GM12878 (cell line): ENCODE measurements around the gene FCRL6. TPM values are rescaled to one million over a fixed set of nuclear protein-coding genes. Genes with fewer than 3 reads are reported as not detected.
A peak's percentile ranks its signal among the peaks of the same experiment; 100 is the strongest.

Source experiments
- ATAC-seq: fragments of 200-7000 bp; cut with Tn5 transposase; 3 replicates; pipeline ENCODE4 v1.9.1; 2020; ENCODE audit warnings: mild to moderate bottlenecking, moderate library complexity
- BruUV-seq: library from RNA; stranded (reverse); fragments of 400-500 nt; replicated peaks from 2 replicates; lab custom pipeline; 2021; lab: Mats Ljungman, UMichigan
- CTCF ChIA-PET: fragments of 300-600 bp; sonication (Branson Sonifier 250); formaldehyde crosslinking; extraction: SDS; loops from one replicate; lab custom pipeline; 2021; ENCODE audit warnings: inconsistent platforms; lab: Yijun Ruan, JAX
- POLR2A ChIA-PET: fragments of 350-600 bp; formaldehyde crosslinking; extraction: SDS; loops from one replicate; lab custom pipeline; 2021; ENCODE audit warnings: inconsistent platforms; lab: Charles Lee
- RAD21 ChIA-PET: fragments of 300-600 bp; sonication (Branson Sonifier 250); formaldehyde crosslinking; loops from one replicate; lab custom pipeline; 2023; ENCODE audit warnings: antibody characterized with exemption; ENCODE audit not compliant: unreplicated experiment; lab: Charles Lee
- SMC1A ChIA-PET: fragments of 300-600 bp; sonication (Branson Sonifier 250); formaldehyde crosslinking; loops from one replicate; lab custom pipeline; 2023; ENCODE audit not compliant: unreplicated experiment, uncharacterized antibody; lab: Charles Lee
- DNase-seq: peaks from one replicate; pipeline ENCODE4 v3.0.0-alpha.2; 2011; ENCODE audit warnings: low read depth, low spot score
- FAIRE-seq: peaks from 3 replicates; lab custom pipeline; 2011; peaks lifted over from hg19 to GRCh38; lab: Jason Lieb, UNC
- H2AFZ ChIP-seq: 2 replicates; pipeline ENCODE4 v1.6.0; 2011; ENCODE audit warnings: low read depth, low read length, control low read depth; ENCODE audit not compliant: control insufficient read depth
- H3K27ac ChIP-seq: 2 replicates; pipeline ENCODE4 v1.5.1; 2011; ENCODE audit warnings: control low read depth; ENCODE audit not compliant: control insufficient read depth, insufficient read depth
- H3K27me3 ChIP-seq, 2 experiments: replicated peaks in 1 of 2; 2 replicates each; pipeline versions ENCODE4 v1.6.0 to v1.6.1; 2011; ENCODE audit warnings: low read length in 1 of 2; ENCODE audit not compliant: control insufficient read depth in 2 of 2, insufficient read depth in 2 of 2
- H3K36me3 ChIP-seq, 2 experiments: 2 replicates each; pipeline ENCODE4 v1.5.1; 2011; ENCODE audit warnings: low read length in 1 of 2; ENCODE audit not compliant: control insufficient read depth in 2 of 2, insufficient read depth in 2 of 2
- H3K4me1 ChIP-seq: 2 replicates; pipeline ENCODE4 v1.6.1; 2011; ENCODE audit warnings: mild to moderate bottlenecking, low read length, moderate library complexity, mixed read lengths; ENCODE audit not compliant: control insufficient read depth, insufficient read depth
- H3K4me2 ChIP-seq: 2 replicates; pipeline ENCODE4 v1.6.0; 2011; ENCODE audit warnings: control low read depth; ENCODE audit not compliant: control insufficient read depth, insufficient read depth
- H3K4me3 ChIP-seq: fragments of 200-600 bp; sonication (generic); 2 replicates; pipeline ENCODE4 v1.5.1; 2016
- H3K79me2 ChIP-seq: 2 replicates; pipeline ENCODE4 v1.6.0; 2011; ENCODE audit warnings: low read length; ENCODE audit not compliant: control insufficient read depth, insufficient read depth
- H3K9ac ChIP-seq: 2 replicates; pipeline ENCODE4 v1.8.0; 2011; ENCODE audit warnings: low read length, control low read depth, mixed read lengths; ENCODE audit not compliant: control insufficient read depth, insufficient read depth
- H3K9me3 ChIP-seq: replicated peaks from 3 replicates; pipeline ENCODE4 v1.5.1; 2011; ENCODE audit warnings: mild to moderate bottlenecking, low read length; ENCODE audit not compliant: control insufficient read depth, insufficient read depth
- H4K20me1 ChIP-seq: 2 replicates; pipeline ENCODE4 v1.6.0; 2011; ENCODE audit not compliant: control insufficient read depth, insufficient read depth
- CBX5 ChIP-seq: sonication (generic); IDR thresholded peaks from 2 replicates; pipeline ENCODE4 v1.6.1; 2016; ENCODE audit warnings: low read depth, moderate library complexity, mild to moderate bottlenecking, inconsistent platforms
- EP300 ChIP-seq, 2 experiments: fragments of 150-350 bp in 1 of 2; IDR thresholded peaks; 2 replicates each; pipeline ENCODE4 v1.6.1; 2011 to 2012; ENCODE audit warnings: low read depth in 2 of 2, low read length in 2 of 2, borderline replicate concordance in 1 of 2, improper control_type of control experiment in 1 of 2, inconsistent platforms in 1 of 2; ENCODE audit not compliant: control insufficient read depth in 1 of 2
- ETV6 ChIP-seq, 2 experiments: fragments of 450-650 bp in 1 of 2; IDR thresholded peaks in 1 of 2; conservative IDR thresholded peaks in 1 of 2; 2 replicates each; pipeline ENCODE4 v1.6.1; 2014; ENCODE audit warnings: antibody characterized with exemption in 1 of 2, borderline replicate concordance in 1 of 2, low read depth in 1 of 2, mild to moderate bottlenecking in 1 of 2, moderate library complexity in 1 of 2
- HDGF ChIP-seq: fragments of 450-650 bp; IDR thresholded peaks from 2 replicates; pipeline ENCODE4 v1.6.1; 2016; ENCODE audit warnings: antibody characterized with exemption
- IKZF2 ChIP-seq, 2 experiments: fragments of 450-650 bp; IDR thresholded peaks; 2 replicates each; pipeline ENCODE4 v1.6.1; 2017; ENCODE audit warnings: mild to moderate bottlenecking in 2 of 2, moderate library complexity in 2 of 2
- NFIC ChIP-seq: IDR thresholded peaks from 2 replicates; pipeline ENCODE4 v1.6.1; 2012; ENCODE audit warnings: low read depth, mild to moderate bottlenecking, inconsistent platforms, low read length, moderate library complexity
- NRF1 ChIP-seq: conservative IDR thresholded peaks from 2 replicates; pipeline ENCODE4 v1.6.1; 2011; ENCODE audit warnings: mild to moderate bottlenecking, low read depth, low read length, improper control_type of control experiment
- POLR2AphosphoS5 ChIP-seq: IDR thresholded peaks from 2 replicates; pipeline ENCODE4 v1.6.1; 2011; ENCODE audit warnings: mild to moderate bottlenecking, low read length, inconsistent platforms
- RAD21 ChIP-seq: IDR thresholded peaks from 2 replicates; pipeline ENCODE4 v1.6.1; 2011; ENCODE audit warnings: mild to moderate bottlenecking, low read depth, low read length, moderate library complexity; ENCODE audit not compliant: insufficient read depth
- RBBP5 ChIP-seq: fragments of 200-600 bp; sonication (generic); conservative IDR thresholded peaks from 2 replicates; pipeline ENCODE4 v1.6.1; 2016
- SMC3 ChIP-seq: IDR thresholded peaks from 2 replicates; pipeline ENCODE4 v1.6.1; 2011; ENCODE audit warnings: low read length, improper control_type of control experiment, borderline replicate concordance
- SPI1 ChIP-seq: IDR thresholded peaks from 2 replicates; pipeline ENCODE4 v1.6.1; 2011; ENCODE audit warnings: low read depth, mild to moderate bottlenecking, low read length, moderate library complexity, borderline replicate concordance; ENCODE audit not compliant: insufficient read depth
- TBL1XR1 ChIP-seq: IDR thresholded peaks from 2 replicates; pipeline ENCODE4 v1.6.1; 2012; ENCODE audit warnings: low read depth, low read length, improper control_type of control experiment
- WGBS: methylation state at CpG from one replicate; pipeline ENCODE4 v1.1.6; 2016; ENCODE audit warnings: low lambda C conversion rate; ENCODE audit not compliant: insufficient replicate concordance, insufficient coverage; ENCODE audit errors: missing lambda C conversion rate; 5-methylcytosine and 5-hydroxymethylcytosine counted together
- in situ Hi-C: fragments of 300-500 bp; cut with MboI; formaldehyde crosslinking; loops from 9 replicates; pipeline ENCODE4 v1.14.3; 2018; ENCODE audit warnings: mixed read lengths
- intact Hi-C: fragments of 100-400 bp; cut with micrococcal nuclease; formaldehyde crosslinking; loops from one replicate; pipeline ENCODE4 v1.14.2; 2022; ENCODE audit not compliant: unreplicated experiment
- polyA plus RNA-seq, 11 experiments: library from polyadenylated mRNA; depleted of rRNA in 4 of 11; unstranded in 6 of 11; stranded (reverse) in 5 of 11; fragments of >200 nt; fragmentation: Nextera tagmentation in 4 of 11; fragmentation: Illumina TruSeq in 1 of 11; extraction: Ambion mirVana in 4 of 11; extraction: Trizol in 1 of 11; gene quantifications; 1 replicate in 1 of 11; 2 replicates in 10 of 11; pipeline versions ENCODE4 v1.2.1 to v1.2.3, GENCODE V29; 2011 to 2016; ENCODE audit warnings: inconsistent platforms in 2 of 11, missing spikeins in 2 of 11, low read depth in 1 of 11
- total RNA-seq, 4 experiments: library from RNA; depleted of rRNA in 3 of 4; stranded (reverse); fragments of >200 nt in 3 of 4; fragmentation: Illumina TruSeq in 1 of 4; extraction: Trizol in 1 of 4; gene quantifications; 2 replicates each; pipeline versions ENCODE4 v1.2.1 to v1.2.3, GENCODE V29; 2013 to 2021
- TF ChIP-seq, protein P1 (sequence below): fragments of 150-350 bp; IDR thresholded peaks from 2 replicates; pipeline ENCODE4 v1.6.1; 2014; ENCODE audit warnings: mild to moderate bottlenecking, low read depth, low read length
- TF ChIP-seq, protein P2 (sequence below): IDR thresholded peaks from 2 replicates; pipeline ENCODE4 v1.6.1; 2012; ENCODE audit warnings: low read length, inconsistent platforms

Gene FCRL6
- total and polyA plus RNA-seq, 10 of the 15 experiments (the other 5 are each of a cell fraction or from before 2014, with no cell fraction given): 0.04 to 0.16 (median 0.11) TPM; not detected in 7

DNA sequence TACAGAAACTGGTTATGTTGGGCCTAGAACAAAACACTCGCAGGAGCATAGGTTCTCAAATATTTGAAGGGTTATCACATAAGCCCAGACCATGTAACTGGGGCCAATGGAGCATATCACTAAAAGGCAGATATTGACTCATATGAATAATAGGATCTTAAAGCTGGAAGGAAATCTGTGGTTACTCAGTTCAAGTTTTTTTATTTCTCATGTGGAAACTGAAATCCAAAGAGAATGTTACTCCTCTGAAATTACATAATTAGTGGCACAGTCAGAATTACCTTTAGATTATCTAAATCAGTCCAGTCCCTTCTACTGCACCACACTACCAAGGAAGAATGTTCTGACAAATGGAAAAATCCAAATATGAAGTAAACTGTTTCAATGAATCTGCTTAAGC lies 36.6 kb downstream of the FCRL6 start (continued):
- peak in 1 of 2 experiments; percentile 77; a peak in 1 of 4 replicates for TF ChIP-seq ETV6 (conservative IDR thresholded peaks at IDR 0.05 in 1 of 2, IDR thresholded peaks at IDR 0.05 in 1 of 2; ENCODE audit: borderline replicate concordance in 1 of 2, low read depth in 1 of 2)
- 0 out of 2 replicates have a peak, but pooled peaks have one; percentile 28 for TF ChIP-seq SPI1
- no peak for TF ChIP-seq RBBP5
- TF ChIP-seq, protein P1, sequence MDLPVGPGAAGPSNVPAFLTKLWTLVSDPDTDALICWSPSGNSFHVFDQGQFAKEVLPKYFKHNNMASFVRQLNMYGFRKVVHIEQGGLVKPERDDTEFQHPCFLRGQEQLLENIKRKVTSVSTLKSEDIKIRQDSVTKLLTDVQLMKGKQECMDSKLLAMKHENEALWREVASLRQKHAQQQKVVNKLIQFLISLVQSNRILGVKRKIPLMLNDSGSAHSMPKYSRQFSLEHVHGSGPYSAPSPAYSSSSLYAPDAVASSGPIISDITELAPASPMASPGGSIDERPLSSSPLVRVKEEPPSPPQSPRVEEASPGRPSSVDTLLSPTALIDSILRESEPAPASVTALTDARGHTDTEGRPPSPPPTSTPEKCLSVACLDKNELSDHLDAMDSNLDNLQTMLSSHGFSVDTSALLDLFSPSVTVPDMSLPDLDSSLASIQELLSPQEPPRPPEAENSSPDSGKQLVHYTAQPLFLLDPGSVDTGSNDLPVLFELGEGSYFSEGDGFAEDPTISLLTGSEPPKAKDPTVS: no peak
- TF ChIP-seq RAD21: no peak
- no peak for TF ChIP-seq HDGF

DNA sequence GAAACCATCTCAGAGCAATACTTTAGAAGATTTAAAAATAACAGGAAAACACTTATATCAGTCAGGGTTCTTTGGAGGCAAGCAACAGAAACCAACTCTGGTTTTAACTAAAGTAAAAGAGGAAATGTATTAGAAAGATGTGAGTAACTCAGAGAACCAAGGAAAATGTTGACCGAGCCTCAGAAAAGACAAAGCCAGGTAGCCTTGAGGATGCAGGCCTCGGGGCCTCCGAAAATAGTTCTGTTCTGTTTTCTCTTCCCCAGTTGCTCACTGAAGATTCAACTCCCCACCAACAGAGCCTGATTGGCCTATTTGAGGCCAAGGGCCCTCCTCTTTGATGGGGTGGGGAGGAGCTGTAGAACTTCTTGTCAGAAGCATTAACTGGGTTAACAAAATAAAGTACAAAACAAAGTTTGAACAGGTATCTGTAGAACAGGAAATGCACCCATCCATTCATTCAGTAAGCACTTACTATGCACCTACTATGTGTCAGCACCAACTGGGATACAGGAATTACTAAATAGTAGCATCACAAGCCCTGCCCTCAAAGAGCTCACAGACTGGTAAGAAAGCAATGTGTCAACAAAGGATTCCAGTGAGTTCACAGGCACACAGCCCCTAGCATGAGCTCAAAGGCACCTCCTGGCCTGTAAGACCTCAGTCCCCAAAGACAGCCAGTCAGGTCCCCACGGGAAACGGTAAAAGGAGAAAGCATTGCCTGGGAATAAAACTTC lies 37.1 kb downstream of the FCRL6 start:
- in situ Hi-C loops: no loop called here
- FAIRE-seq (peak; percentile 81), ATAC-seq (peak; percentile 88), DNase-seq (peak; percentile 36)
- Histone ChIP-seq H3K27me3 (peaks cover 0 to 4% of the 10 kb centered on the region in 2 experiments; a peak in 1 of 4 replicates), H4K20me1 (no peaks in the 10 kb centered on the region), H3K4me1 (peaks cover 26% of the 10 kb centered on the region), H3K79me2 (no peaks in the 10 kb centered on the region), H3K4me3 (no peak overlapping the region; the same call in 1 of the 2 replicates), H3K9me3 (no peaks in the 10 kb centered on the region), H3K27ac (peak overlapping the region; percentile 68), H3K4me2 (peak overlapping the region; percentile 61), H3K36me3 (no peaks in the 10 kb centered on the region), H2AFZ (peak overlapping the region; percentile 43), H3K9ac (peak overlapping the region; percentile 30)
- ChIA-PET RAD21 (interaction anchor here (0.7 to 2.1 kb wide), 2 partner anchors 51 to 59 kb away, joined by 3 to 4 read pairs; partner anchors contain the start of gene DUSP23), SMC1A (interaction anchor here (0.5 to 2.3 kb wide), 6 partner anchors 9 to 444 kb away, joined by 3 to 6 read pairs (median 3); partner anchors contain the start of gene SLAMF8), CTCF (interaction anchor here (0.8 to 3.1 kb wide), 3 partner anchors 11 to 51 kb away, joined by 3 to 13 read pairs (median 7); no protein-coding TSS in a partner anchor), POLR2A (no interaction called here)
- 37% methylated on average over 5 of the region's 5 CpGs for WGBS
- intact Hi-C loops: loop anchor here (2.0 kb wide), 1 partner anchor 52 kb away; no protein-coding TSS in a partner anchor
- no TSS peak for BruUV-seq
- TF ChIP-seq CBX5 (0 out of 2 replicates have a peak, but pooled peaks have one; percentile 32), SMC3 (no peak), EP300 (IDR thresholded peaks at IDR 0.05; ENCODE audit: borderline replicate concordance in 1 of 2, control insufficient read depth in 1 of 2, low read depth in 2 of 2, low read length in 2 of 2) (no peak), TBL1XR1 (no peak), NRF1 (no peak), IKZF2 (IDR thresholded peaks at IDR 0.05) (0 out of 4 replicates have a peak, but pooled peaks of 1 of the 2 experiments have one; percentile 14), NFIC (peak; percentile 8; the same call in 1 of the 2 replicates), ETV6 (conservative IDR thresholded peaks at IDR 0.05 in 1 of 2, IDR thresholded peaks at IDR 0.05 in 1 of 2; ENCODE audit: borderline replicate concordance in 1 of 2, low read depth in 1 of 2) (no peak), SPI1 (peak; percentile 45; the same call in 1 of the 2 replicates), POLR2AphosphoS5 (no peak)
- TF ChIP-seq, protein P2, sequence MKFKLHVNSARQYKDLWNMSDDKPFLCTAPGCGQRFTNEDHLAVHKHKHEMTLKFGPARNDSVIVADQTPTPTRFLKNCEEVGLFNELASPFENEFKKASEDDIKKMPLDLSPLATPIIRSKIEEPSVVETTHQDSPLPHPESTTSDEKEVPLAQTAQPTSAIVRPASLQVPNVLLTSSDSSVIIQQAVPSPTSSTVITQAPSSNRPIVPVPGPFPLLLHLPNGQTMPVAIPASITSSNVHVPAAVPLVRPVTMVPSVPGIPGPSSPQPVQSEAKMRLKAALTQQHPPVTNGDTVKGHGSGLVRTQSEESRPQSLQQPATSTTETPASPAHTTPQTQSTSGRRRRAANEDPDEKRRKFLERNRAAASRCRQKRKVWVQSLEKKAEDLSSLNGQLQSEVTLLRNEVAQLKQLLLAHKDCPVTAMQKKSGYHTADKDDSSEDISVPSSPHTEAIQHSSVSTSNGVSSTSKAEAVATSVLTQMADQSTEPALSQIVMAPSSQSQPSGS: no peak
